ENCODE results near the gene ARL15. TPM values are rescaled to one million over a fixed set of nuclear protein-coding genes. Genes with fewer than 3 reads are reported as not detected.

The ARL15 gene
- total RNA-seq, 1 experiment from 2014 or later, result 6.9 TPM

- Histone ChIP-seq H3K9me2 (replicated peaks; ENCODE audit: low read length) (no peaks in the 10 kb centered on the region), H3F3A (ENCODE audit: low read length, unreplicated experiment) (no peaks in the 10 kb centered on the region), H3K79me2 (ENCODE audit: low read length) (no peaks in the 10 kb centered on the region), H4K20me1 (ENCODE audit: low read length) (no peaks in the 10 kb centered on the region), H3K27me3 (ENCODE audit: low read length) (no peaks in the 10 kb centered on the region), H3K4me1 (ENCODE audit: insufficient read depth, low read length) (no peaks in the 10 kb centered on the region), H3K36me3 (ENCODE audit: low read depth, low read length) (no peaks in the 10 kb centered on the region), H3K4me3 (ENCODE audit: low read length) (no peak overlapping the region), H2AFZ (ENCODE audit: low read length) (no peak overlapping the region), H3K9me3 (ENCODE audit: low read length) (no peaks in the 10 kb centered on the region), H3K27ac (ENCODE audit: low read length) (no peak overlapping the region), H3K4me2 (ENCODE audit: low read length) (no peak overlapping the region), H3K9ac (ENCODE audit: low read length) (no peak overlapping the region)
- TF ChIP-seq EZH2phosphoT487 (IDR thresholded peaks at IDR 0.05; ENCODE audit: borderline replicate concordance, low read length), result no peak
- TF ChIP-seq EZH2 (IDR thresholded peaks at IDR 0.05; ENCODE audit: low read length, unreplicated experiment), result no peak
- TF ChIP-seq CTCF (conservative IDR thresholded peaks at IDR 0.05; ENCODE audit: low read depth, low read length), result no peak
- ATAC-seq, result no peak
- intact Hi-C loops (cut with micrococcal nuclease), result no loop called here
- CTCF ChIA-PET, result no interaction called here
- no peak for DNase-seq
- BruUV-seq (replicated peaks), result no TSS peak
- POLR2A ChIA-PET (ENCODE audit: unreplicated experiment), result no interaction called here
These were observed 98.0 kb downstream of the ARL15 start for GRCh38 chr5:54212331-54212730.

GRCh38 chr5:54211912-54212311 lies 98.5 kb downstream of the ARL15 start:
- no peaks in the 10 kb centered on the region for H3K79me2 ChIP-seq (ENCODE audit: low read length)
- H3K9me2 ChIP-seq (replicated peaks; ENCODE audit: low read length), result no peaks in the 10 kb centered on the region
- no TSS peak for BruUV-seq (replicated peaks)
- no peak overlapping the region for H3K9ac ChIP-seq (ENCODE audit: low read length)
- H3K36me3 ChIP-seq (ENCODE audit: low read depth, low read length), result no peaks in the 10 kb centered on the region
- intact Hi-C loops (cut with micrococcal nuclease), result no loop called here
- no peaks in the 10 kb centered on the region for H4K20me1 ChIP-seq (ENCODE audit: low read length)
- no peak for ATAC-seq
- no peaks in the 10 kb centered on the region for H3F3A ChIP-seq (ENCODE audit: low read length, unreplicated experiment)
- ChIA-PET CTCF (no interaction called here), POLR2A (ENCODE audit: unreplicated experiment) (no interaction called here)
- H3K4me3 ChIP-seq (ENCODE audit: low read length), result no peak overlapping the region
- TF ChIP-seq EZH2phosphoT487 (IDR thresholded peaks at IDR 0.05; ENCODE audit: borderline replicate concordance, low read length) (no peak), CTCF (conservative IDR thresholded peaks at IDR 0.05; ENCODE audit: low read depth, low read length) (no peak), EZH2 (IDR thresholded peaks at IDR 0.05; ENCODE audit: low read length, unreplicated experiment) (no peak)
- H3K27me3 ChIP-seq (ENCODE audit: low read length), result no peaks in the 10 kb centered on the region
- no peak overlapping the region for H3K27ac ChIP-seq (ENCODE audit: low read length)
- no peaks in the 10 kb centered on the region for H3K4me1 ChIP-seq (ENCODE audit: insufficient read depth, low read length)
- H2AFZ ChIP-seq (ENCODE audit: low read length), result no peak overlapping the region
- no peak overlapping the region for H3K4me2 ChIP-seq (ENCODE audit: low read length)
- H3K9me3 ChIP-seq (ENCODE audit: low read length), result no peaks in the 10 kb centered on the region
- no peak for DNase-seq

GRCh38 chr5:54207566-54207965 lies 102.8 kb downstream of the ARL15 start:
- BruUV-seq (replicated peaks), result no TSS peak
- no peak for ATAC-seq
- intact Hi-C loops (cut with micrococcal nuclease), result no loop called here
- Histone ChIP-seq H3K4me3 (ENCODE audit: low read length) (no peak overlapping the region), H3K27ac (ENCODE audit: low read length) (no peak overlapping the region), H3K27me3 (ENCODE audit: low read length) (no peaks in the 10 kb centered on the region), H4K20me1 (ENCODE audit: low read length) (no peaks in the 10 kb centered on the region), H3K9ac (ENCODE audit: low read length) (no peak overlapping the region), H3K4me1 (ENCODE audit: insufficient read depth, low read length) (no peaks in the 10 kb centered on the region), H2AFZ (ENCODE audit: low read length) (no peak overlapping the region), H3K36me3 (ENCODE audit: low read depth, low read length) (no peaks in the 10 kb centered on the region), H3K9me3 (ENCODE audit: low read length) (no peaks in the 10 kb centered on the region), H3K4me2 (ENCODE audit: low read length) (no peak overlapping the region), H3K9me2 (replicated peaks; ENCODE audit: low read length) (no peaks in the 10 kb centered on the region), H3F3A (ENCODE audit: low read length, unreplicated experiment) (no peaks in the 10 kb centered on the region), H3K79me2 (ENCODE audit: low read length) (no peaks in the 10 kb centered on the region)
- TF ChIP-seq EZH2phosphoT487 (IDR thresholded peaks at IDR 0.05; ENCODE audit: borderline replicate concordance, low read length) (no peak), CTCF (conservative IDR thresholded peaks at IDR 0.05; ENCODE audit: low read depth, low read length) (no peak)
- CTCF ChIA-PET, result no interaction called here
- DNase-seq, result no peak
- POLR2A ChIA-PET (ENCODE audit: unreplicated experiment), result no interaction called here

Measured in PC-3 (cell line).